HG03066 (cell line): ENCODE data around the gene IL20RB.
"Not testable (repeated sequence)": the region's sequence is repeated elsewhere in the genome, so short reads cannot be mapped to it uniquely, and the experiment has no call there.

Source experiments
- ATAC-seq: cut with Tn5 transposase; IDR thresholded peaks from one replicate; pipeline ENCODE4 v1.9.1; 2021; ENCODE audit warnings: low read depth; ENCODE audit not compliant: unreplicated experiment

IL20RB gene

GRCh38 chr3:136982520-136983138, 24.8 kb downstream of the IL20RB start:
- no peak for ATAC-seq

GRCh38 chr3:136984837-136985236, 27.1 kb downstream of the IL20RB start:
- no peak for ATAC-seq

- ATAC-seq: not testable (repeated sequence)
These were observed 29.7 kb downstream of the IL20RB start for GRCh38 chr3:136987398-136987980.

- ATAC-seq: no peak
These were observed 30.9 kb downstream of the IL20RB start for GRCh38 chr3:136988651-136989050.

- no peak for ATAC-seq
These were observed 32.2 kb downstream of the IL20RB start for GRCh38 chr3:136989781-136990524.

- ATAC-seq: no peak
These were observed 33.0 kb downstream of the IL20RB start for GRCh38 chr3:136990826-136991225.

GRCh38 chr3:136992115-136992514, 34.3 kb downstream of the IL20RB start:
- ATAC-seq: no peak

GRCh38 chr3:136994772-136995516, 37.2 kb downstream of the IL20RB start:
- no peak for ATAC-seq

- no peak for ATAC-seq
These were observed 37.9 kb downstream of the IL20RB start for GRCh38 chr3:136995652-136996051.

GRCh38 chr3:137000039-137000438, 42.3 kb downstream of the IL20RB start:
- no peak for ATAC-seq

GRCh38 chr3:137007376-137007775, 49.6 kb downstream of the IL20RB start:
- ATAC-seq: not testable (repeated sequence)

GRCh38 chr3:137008131-137008530, 50.3 kb downstream of the IL20RB start:
- no peak for ATAC-seq

GRCh38 chr3:137008976-137009375, 51.2 kb downstream of the IL20RB start:
- no peak for ATAC-seq

- ATAC-seq: no peak
These were observed 52.4 kb downstream of the IL20RB start for GRCh38 chr3:137010137-137010536.

- ATAC-seq: no peak
These were observed 53.4 kb downstream of the IL20RB start for GRCh38 chr3:137011153-137011552.

- ATAC-seq: no peak
These were observed 54.3 kb downstream of the IL20RB start for GRCh38 chr3:137012097-137012501.

- ATAC-seq: peak; percentile 74
These were observed 56.3 kb downstream of the IL20RB start for GRCh38 chr3:137013951-137014688.

GRCh38 chr3:137017316-137017715, 59.5 kb downstream of the IL20RB start:
- ATAC-seq: not testable (repeated sequence)

GRCh38 chr3:137020315-137020714, 62.5 kb downstream of the IL20RB start:
- ATAC-seq: no peak

GRCh38 chr3:137020888-137021287, 63.1 kb downstream of the IL20RB start:
- no peak for ATAC-seq
